Osteoblast (primary cell): ENCODE results near the gene FAHD1. TPM values are rescaled to one million over a fixed set of nuclear protein-coding genes. Genes with fewer than 3 reads are reported as not detected.
A peak's percentile ranks its signal among the peaks of the same experiment; 100 is the strongest.
"Not testable (repeated sequence)": the region's sequence is repeated elsewhere in the genome, so short reads cannot be mapped to it uniquely, and the experiment has no call there.

Experiments
- DNase-seq: peaks from one replicate; pipeline ENCODE4 v3.0.0; 2011; ENCODE audit warnings: low spot score, mixed read lengths; ENCODE audit not compliant: insufficient read length; ENCODE audit errors: missing footprints
- H2AFZ ChIP-seq: 2 replicates; pipeline ENCODE4 v1.6.0; 2011; ENCODE audit warnings: mild to moderate bottlenecking, low read length
- H3K27ac ChIP-seq: 2 replicates; pipeline ENCODE4 v1.5.1; 2011; ENCODE audit warnings: mild to moderate bottlenecking, low read depth, low read length, moderate library complexity
- H3K27me3 ChIP-seq: 2 replicates; pipeline ENCODE4 v1.6.0; 2012; ENCODE audit warnings: mild to moderate bottlenecking, control low read depth, inconsistent platforms, low read length, moderate library complexity; ENCODE audit not compliant: insufficient read depth
- H3K36me3 ChIP-seq: 2 replicates; pipeline ENCODE4 v1.5.1; 2011; ENCODE audit warnings: mild to moderate bottlenecking, low read length, control low read depth, moderate library complexity; ENCODE audit not compliant: insufficient read depth
- H3K4me1 ChIP-seq: 2 replicates; pipeline ENCODE4 v1.5.1; 2011; ENCODE audit warnings: mild to moderate bottlenecking, low read length, control low read depth, moderate library complexity; ENCODE audit not compliant: insufficient read depth
- H3K4me2 ChIP-seq: 2 replicates; pipeline ENCODE4 v1.6.0; 2011; ENCODE audit warnings: mild to moderate bottlenecking, low read length; ENCODE audit not compliant: insufficient read depth
- H3K4me3 ChIP-seq: fragments of 200-600 bp; sonication (generic); 3 replicates; pipeline ENCODE4 v1.5.1; 2012; ENCODE audit warnings: mild to moderate bottlenecking, low read length, inconsistent platforms; ENCODE audit not compliant: insufficient read depth
- H3K79me2 ChIP-seq: 2 replicates; pipeline ENCODE4 v1.6.0; 2012; ENCODE audit warnings: mild to moderate bottlenecking, low read length, control low read depth, inconsistent platforms; ENCODE audit not compliant: insufficient read depth
- H3K9me3 ChIP-seq: 2 replicates; pipeline ENCODE4 v1.5.1; 2011; ENCODE audit warnings: low read depth, low read length, control low read depth
- H4K20me1 ChIP-seq: 2 replicates; pipeline ENCODE4 v1.6.0; 2012; ENCODE audit warnings: mild to moderate bottlenecking, low read length, control low read depth; ENCODE audit not compliant: insufficient read depth
- CTCF ChIP-seq: IDR thresholded peaks from 2 replicates; pipeline ENCODE4 v1.5.1; 2011; ENCODE audit warnings: mild to moderate bottlenecking, low read depth, low read length, moderate library complexity; ENCODE audit errors: extremely low read depth
- total RNA-seq: library from RNA; depleted of rRNA; stranded (reverse); fragments of >200 nt; gene quantifications from 2 replicates; pipeline ENCODE4 v1.2.3, GENCODE V29; 2012

FAHD1 gene
- total RNA-seq, 1 donor, result 72.7 TPM

GRCh38 chr16:1794908-1795666, 31.9 kb upstream of the FAHD1 start:
- no peaks in the 10 kb centered on the region for H3K36me3 ChIP-seq
- H3K27ac ChIP-seq, result no peak overlapping the region
- no peak overlapping the region for H2AFZ ChIP-seq
- H3K4me2 ChIP-seq, result no peak overlapping the region
- DNase-seq, result peak; percentile 81
- no peak for TF ChIP-seq CTCF
- H3K9me3 ChIP-seq, result no peaks in the 10 kb centered on the region
- H3K4me1 ChIP-seq, result no peaks in the 10 kb centered on the region
- H3K27me3 ChIP-seq, result no peaks in the 10 kb centered on the region
- no peaks in the 10 kb centered on the region for H3K79me2 ChIP-seq
- H4K20me1 ChIP-seq, result no peaks in the 10 kb centered on the region
- H3K4me3 ChIP-seq, result no peak overlapping the region

- not testable (repeated sequence) for H3K36me3 ChIP-seq, H3K27ac ChIP-seq, H4K20me1 ChIP-seq, DNase-seq, H3K4me2 ChIP-seq, H3K79me2 ChIP-seq, H3K9me3 ChIP-seq, H3K4me3 ChIP-seq, H2AFZ ChIP-seq, H3K4me1 ChIP-seq, H3K27me3 ChIP-seq
These were observed 27.7 kb upstream of the FAHD1 start for GRCh38 chr16:1799263-1799662.

- no peak overlapping the region for H3K4me3 ChIP-seq
- no peak for TF ChIP-seq CTCF
- no peaks in the 10 kb centered on the region for H3K27me3 ChIP-seq
- H3K36me3 ChIP-seq, result no peaks in the 10 kb centered on the region
- no peak for DNase-seq
- H3K27ac ChIP-seq, result no peak overlapping the region
- no peaks in the 10 kb centered on the region for H3K4me1 ChIP-seq
- no peak overlapping the region for H3K4me2 ChIP-seq
- no peaks in the 10 kb centered on the region for H3K9me3 ChIP-seq
- H2AFZ ChIP-seq, result no peak overlapping the region
- H4K20me1 ChIP-seq, result no peaks in the 10 kb centered on the region
- no peaks in the 10 kb centered on the region for H3K79me2 ChIP-seq
These were observed 26.3 kb upstream of the FAHD1 start for GRCh38 chr16:1800701-1801100.

GRCh38 chr16:1807626-1808025, 19.4 kb upstream of the FAHD1 start:
- H3K27ac ChIP-seq, result no peak overlapping the region
- H4K20me1 ChIP-seq, result no peaks in the 10 kb centered on the region
- peaks cover 14% of the 10 kb centered on the region for H3K36me3 ChIP-seq
- no peaks in the 10 kb centered on the region for H3K9me3 ChIP-seq
- H3K27me3 ChIP-seq, result no peaks in the 10 kb centered on the region
- TF ChIP-seq CTCF, result no peak
- H2AFZ ChIP-seq, result no peak overlapping the region
- no peak overlapping the region for H3K4me3 ChIP-seq
- no peaks in the 10 kb centered on the region for H3K4me1 ChIP-seq
- no peaks in the 10 kb centered on the region for H3K79me2 ChIP-seq
- no peak overlapping the region for H3K4me2 ChIP-seq
- DNase-seq, result no peak
